Midbrain (tissue), 1 donor: ENCODE results near the gene PDHB.
A peak's percentile ranks its signal among the peaks of the same experiment; 100 is the strongest.

Experiments
- DNase-seq: peaks from one replicate; lab custom pipeline; 2025; lab: John Stamatoyannopoulos, UW

PDHB gene

GRCh38 chr3:58403513-58404109, 30.0 kb downstream of the PDHB start:
- no peak for DNase-seq

GRCh38 chr3:58398669-58399333, 34.8 kb downstream of the PDHB start:
- no peak for DNase-seq

- no peak for DNase-seq
Measured at GRCh38 chr3:58394339-58394738, 39.3 kb downstream of the PDHB start.

GRCh38 chr3:58392181-58392580, 41.5 kb downstream of the PDHB start:
- DNase-seq = no peak

- no peak for DNase-seq
Measured at GRCh38 chr3:58391156-58391865, 42.3 kb downstream of the PDHB start.

GRCh38 chr3:58388550-58389091, 45.0 kb downstream of the PDHB start:
- DNase-seq = peak; percentile 88

- no peak for DNase-seq
Measured at GRCh38 chr3:58387650-58388546, 45.7 kb downstream of the PDHB start.

GRCh38 chr3:58386626-58387365, 46.8 kb downstream of the PDHB start:
- DNase-seq = peak; percentile 84

GRCh38 chr3:58384381-58385090, 49.1 kb downstream of the PDHB start:
- DNase-seq = no peak

GRCh38 chr3:58383904-58384303, 49.7 kb downstream of the PDHB start:
- DNase-seq = no peak

- DNase-seq = no peak
Measured at GRCh38 chr3:58383476-58383875, 50.2 kb downstream of the PDHB start.

GRCh38 chr3:58379351-58380073, 54.1 kb downstream of the PDHB start:
- no peak for DNase-seq

GRCh38 chr3:58377750-58378149, 55.9 kb downstream of the PDHB start:
- DNase-seq = no peak
